ENCODE results near the gene KCNC3. TPM values are rescaled to one million over a fixed set of nuclear protein-coding genes. Genes with fewer than 3 reads are reported as not detected.

KCNC3 gene
- total and polyA plus RNA-seq, 2 of the 13 experiments (the other 11 are each of a cell fraction or from before 2014, with no cell fraction given) = 0.29 to 1.7 TPM

DNA sequence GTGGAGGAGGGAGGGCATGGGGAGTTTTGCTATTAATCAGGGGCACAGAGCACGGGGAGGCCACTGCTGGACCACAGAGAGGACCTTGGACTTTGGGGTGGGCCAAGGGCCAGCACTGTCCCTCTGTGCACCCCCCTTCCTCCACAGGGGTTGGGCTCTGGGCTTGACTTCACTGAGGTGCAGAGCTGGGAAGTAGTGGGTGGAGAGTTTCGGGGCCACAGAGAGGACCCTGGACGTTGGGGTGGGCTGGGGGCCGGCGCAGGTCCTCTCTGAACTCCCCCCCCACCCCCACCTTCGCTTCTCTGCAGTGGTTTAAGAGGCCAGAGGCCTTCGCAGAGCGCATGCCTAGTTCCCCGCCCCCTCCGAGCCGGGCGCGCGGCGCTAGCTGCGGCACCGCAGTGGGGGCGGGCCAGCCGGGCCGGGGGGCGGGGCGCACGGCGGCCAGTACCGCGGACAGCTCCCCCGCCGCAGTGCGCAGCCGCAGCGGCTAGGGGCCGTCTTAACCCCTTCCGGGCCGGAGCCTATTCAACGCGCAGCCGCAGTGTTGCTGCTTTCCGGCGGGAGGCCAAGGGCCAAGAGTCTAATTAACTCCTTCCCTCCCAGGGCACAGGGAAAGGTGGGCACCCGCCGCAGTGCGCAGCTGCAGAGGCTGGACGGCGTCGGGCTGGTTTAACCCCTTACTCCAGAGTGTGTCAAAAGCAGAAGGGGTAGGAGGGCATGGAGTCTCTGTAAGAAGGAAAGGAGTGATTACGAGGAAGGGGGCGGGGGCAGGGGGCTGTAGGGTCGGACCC is 3.7 kb downstream of the KCNC3 start (continued):
- peak; percentile 52; the same call in 1 of the 2 replicates for TF ChIP-seq EED (CRISPR knock-in tag; IDR thresholded peaks at IDR 0.05)
- TF ChIP-seq GPN1 (CRISPR knock-in tag; IDR thresholded peaks at IDR 0.05; ENCODE audit: borderline replicate concordance) = no peak
- no peak for TF ChIP-seq MAF1 (CRISPR knock-in tag; IDR thresholded peaks at IDR 0.05; ENCODE audit: borderline replicate concordance)
- TF ChIP-seq ZNF451 (CRISPR knock-in tag; IDR thresholded peaks at IDR 0.05) = peak; percentile 58; the same call in 1 of the 2 replicates
- TF ChIP-seq SMAD1 (CRISPR knock-in tag; IDR thresholded peaks at IDR 0.05; ENCODE audit: borderline replicate concordance, low read depth) = no peak; the same call in 1 of the 2 replicates
- TF ChIP-seq RCOR2 (CRISPR knock-in tag; IDR thresholded peaks at IDR 0.05) = no peak
- TF ChIP-seq ZNF138 (CRISPR knock-in tag; IDR thresholded peaks at IDR 0.05; ENCODE audit: low read depth) = peak; percentile 90; the same call in 1 of the 2 replicates
- TF ChIP-seq ZBTB40 (IDR thresholded peaks at IDR 0.05) = no peak
- peak; percentile 55; the same call in 1 of the 2 replicates for TF ChIP-seq ZBTB40 (CRISPR knock-in tag; IDR thresholded peaks at IDR 0.05)
- TF ChIP-seq GLMP (CRISPR knock-in tag; IDR thresholded peaks at IDR 0.05; ENCODE audit: borderline replicate concordance) = no peak
- TF ChIP-seq NFE2L2 (IDR thresholded peaks at IDR 0.05; ENCODE audit: low read length) = no peak
- peak; percentile 48; the same call in 1 of the 2 replicates for TF ChIP-seq ZFP90 (CRISPR knock-in tag; IDR thresholded peaks at IDR 0.05; ENCODE audit: borderline replicate concordance)
- no peak for TF ChIP-seq ZBTB1 (CRISPR knock-in tag; IDR thresholded peaks at IDR 0.05; ENCODE audit: borderline replicate concordance)
- TF ChIP-seq MEIS1 (CRISPR knock-in tag; IDR thresholded peaks at IDR 0.05; ENCODE audit: borderline replicate concordance) = no peak
- no peak for TF ChIP-seq SCMH1 (CRISPR knock-in tag; IDR thresholded peaks at IDR 0.05; ENCODE audit: borderline replicate concordance)
- no peak for TF ChIP-seq SOX6 (IDR thresholded peaks at IDR 0.05)
- no peak for TF ChIP-seq SOX6 (CRISPR knock-in tag; IDR thresholded peaks at IDR 0.05)
- peak; percentile 32 for TF ChIP-seq RXRB (CRISPR knock-in tag; IDR thresholded peaks at IDR 0.05; ENCODE audit: borderline replicate concordance)
- TF ChIP-seq FOXP1 (IDR thresholded peaks at IDR 0.05) = no peak
- no peak for TF ChIP-seq FOXP1 (CRISPR knock-in tag; IDR thresholded peaks at IDR 0.05)
- TF ChIP-seq ZNF382 (CRISPR knock-in tag; IDR thresholded peaks at IDR 0.05; ENCODE audit: borderline replicate concordance) = no peak

All from HepG2 (cell line).